ENCODE results near the gene ATF7IP. TPM values are rescaled to one million over a fixed set of nuclear protein-coding genes. Genes with fewer than 3 reads are reported as not detected.

The ATF7IP gene
- total and polyA plus RNA-seq, 2 experiments from 2014 or later: 42.8 to 100 TPM

- Histone ChIP-seq H3K9me3 (ENCODE audit: low read depth) (no peaks in the 10 kb centered on the region), H3K36me3 (no peaks in the 10 kb centered on the region), H3K4me1 (ENCODE audit: low read depth) (no peaks in the 10 kb centered on the region), H3K4me3 (no peak overlapping the region), H3K27ac (no peak overlapping the region), H3K27me3 (no peaks in the 10 kb centered on the region)
- peak; percentile 5 to 35 for DNase-seq (ENCODE audit: low read depth in 1 of 2, low spot score in 1 of 2)
- TF ChIP-seq CTCF (IDR thresholded peaks at IDR 0.05; ENCODE audit: low read depth, low read length): no peak
Measured at GRCh38 chr12:14510574-14510973, 145.1 kb downstream of the ATF7IP start.

GRCh38 chr12:14514154-14514842 is 148.8 kb downstream of the ATF7IP start:
- H3K27me3 ChIP-seq: no peaks in the 10 kb centered on the region
- peak; percentile 50 for TF ChIP-seq CTCF (IDR thresholded peaks at IDR 0.05; ENCODE audit: low read depth, low read length)
- H3K4me1 ChIP-seq (ENCODE audit: low read depth): no peaks in the 10 kb centered on the region
- no peak overlapping the region for H3K4me3 ChIP-seq
- DNase-seq (ENCODE audit: low read depth in 1 of 2, low spot score in 1 of 2): peak; percentile 60 to 62
- no peak overlapping the region for H3K27ac ChIP-seq
- no peaks in the 10 kb centered on the region for H3K9me3 ChIP-seq (ENCODE audit: low read depth)
- no peaks in the 10 kb centered on the region for H3K36me3 ChIP-seq

GRCh38 chr12:14514946-14515345 is 149.5 kb downstream of the ATF7IP start:
- H3K4me1 ChIP-seq (ENCODE audit: low read depth): no peaks in the 10 kb centered on the region
- no peak for DNase-seq (ENCODE audit: low read depth in 1 of 2, low spot score in 1 of 2)
- no peak overlapping the region for H3K27ac ChIP-seq
- no peak overlapping the region for H3K4me3 ChIP-seq
- TF ChIP-seq CTCF (IDR thresholded peaks at IDR 0.05; ENCODE audit: low read depth, low read length): no peak
- H3K9me3 ChIP-seq (ENCODE audit: low read depth): no peaks in the 10 kb centered on the region
- H3K27me3 ChIP-seq: no peaks in the 10 kb centered on the region
- H3K36me3 ChIP-seq: no peaks in the 10 kb centered on the region

GRCh38 chr12:14521822-14522221 is 156.3 kb downstream of the ATF7IP start:
- H3K36me3 ChIP-seq: no peaks in the 10 kb centered on the region
- H3K27ac ChIP-seq: no peak overlapping the region
- H3K27me3 ChIP-seq: no peaks in the 10 kb centered on the region
- TF ChIP-seq CTCF (IDR thresholded peaks at IDR 0.05; ENCODE audit: low read depth, low read length): no peak
- H3K9me3 ChIP-seq (ENCODE audit: low read depth): no peaks in the 10 kb centered on the region
- no peak for DNase-seq (ENCODE audit: low read depth in 1 of 2, low spot score in 1 of 2)
- H3K4me3 ChIP-seq: no peak overlapping the region
- H3K4me1 ChIP-seq (ENCODE audit: low read depth): no peaks in the 10 kb centered on the region

GRCh38 chr12:14525964-14526363 is 160.5 kb downstream of the ATF7IP start:
- Histone ChIP-seq H3K27ac (no peak overlapping the region), H3K4me1 (ENCODE audit: low read depth) (no peaks in the 10 kb centered on the region), H3K9me3 (ENCODE audit: low read depth) (no peaks in the 10 kb centered on the region), H3K4me3 (no peak overlapping the region), H3K27me3 (no peaks in the 10 kb centered on the region), H3K36me3 (no peaks in the 10 kb centered on the region)
- DNase-seq (ENCODE audit: low read depth in 1 of 2, low spot score in 1 of 2): no peak
- no peak for TF ChIP-seq CTCF (IDR thresholded peaks at IDR 0.05; ENCODE audit: low read depth, low read length)

Measured in cardiac muscle cell (in vitro differentiated cells and primary cell).